Measurements from ENCODE around the gene UGGT2.
"Not testable (repeated sequence)": the region's sequence is repeated elsewhere in the genome, so short reads cannot be mapped to it uniquely, and the experiment has no call there.

UGGT2 gene

GRCh38 chr13:95788100-95788463 is 265.1 kb downstream of the UGGT2 start:
- TF ChIP-seq, protein P1, sequence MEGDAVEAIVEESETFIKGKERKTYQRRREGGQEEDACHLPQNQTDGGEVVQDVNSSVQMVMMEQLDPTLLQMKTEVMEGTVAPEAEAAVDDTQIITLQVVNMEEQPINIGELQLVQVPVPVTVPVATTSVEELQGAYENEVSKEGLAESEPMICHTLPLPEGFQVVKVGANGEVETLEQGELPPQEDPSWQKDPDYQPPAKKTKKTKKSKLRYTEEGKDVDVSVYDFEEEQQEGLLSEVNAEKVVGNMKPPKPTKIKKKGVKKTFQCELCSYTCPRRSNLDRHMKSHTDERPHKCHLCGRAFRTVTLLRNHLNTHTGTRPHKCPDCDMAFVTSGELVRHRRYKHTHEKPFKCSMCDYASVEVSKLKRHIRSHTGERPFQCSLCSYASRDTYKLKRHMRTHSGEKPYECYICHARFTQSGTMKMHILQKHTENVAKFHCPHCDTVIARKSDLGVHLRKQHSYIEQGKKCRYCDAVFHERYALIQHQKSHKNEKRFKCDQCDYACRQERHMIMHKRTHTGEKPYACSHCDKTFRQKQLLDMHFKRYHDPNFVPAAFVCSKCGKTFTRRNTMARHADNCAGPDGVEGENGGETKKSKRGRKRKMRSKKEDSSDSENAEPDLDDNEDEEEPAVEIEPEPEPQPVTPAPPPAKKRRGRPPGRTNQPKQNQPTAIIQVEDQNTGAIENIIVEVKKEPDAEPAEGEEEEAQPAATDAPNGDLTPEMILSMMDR (conservative IDR thresholded peaks at IDR 0.05; ENCODE audit: low read depth, low read length), result no peak
- DNase-seq (ENCODE audit: low read depth), result no peak
- H3K4me3 ChIP-seq (ENCODE audit: low read depth, low read length), result no peak overlapping the region

- peak; percentile 31 for DNase-seq (ENCODE audit: low read depth)
- H3K4me3 ChIP-seq (ENCODE audit: low read depth, low read length), result no peak overlapping the region
- TF ChIP-seq, protein P1 (conservative IDR thresholded peaks at IDR 0.05; ENCODE audit: low read depth, low read length), result no peak
Observed at GRCh38 chr13:95787356-95788099, 265.7 kb downstream of the UGGT2 start.

GRCh38 chr13:95784900-95785290 is 268.3 kb downstream of the UGGT2 start:
- TF ChIP-seq, protein P1 (conservative IDR thresholded peaks at IDR 0.05; ENCODE audit: low read depth, low read length), result no peak
- no peak overlapping the region for H3K4me3 ChIP-seq (ENCODE audit: low read depth, low read length)
- peak; percentile 44 for DNase-seq (ENCODE audit: low read depth)

GRCh38 chr13:95784161-95784899 is 268.9 kb downstream of the UGGT2 start:
- TF ChIP-seq, protein P1 (conservative IDR thresholded peaks at IDR 0.05; ENCODE audit: low read depth, low read length), result no peak
- DNase-seq (ENCODE audit: low read depth), result peak; percentile 62
- no peak overlapping the region for H3K4me3 ChIP-seq (ENCODE audit: low read depth, low read length)

DNA sequence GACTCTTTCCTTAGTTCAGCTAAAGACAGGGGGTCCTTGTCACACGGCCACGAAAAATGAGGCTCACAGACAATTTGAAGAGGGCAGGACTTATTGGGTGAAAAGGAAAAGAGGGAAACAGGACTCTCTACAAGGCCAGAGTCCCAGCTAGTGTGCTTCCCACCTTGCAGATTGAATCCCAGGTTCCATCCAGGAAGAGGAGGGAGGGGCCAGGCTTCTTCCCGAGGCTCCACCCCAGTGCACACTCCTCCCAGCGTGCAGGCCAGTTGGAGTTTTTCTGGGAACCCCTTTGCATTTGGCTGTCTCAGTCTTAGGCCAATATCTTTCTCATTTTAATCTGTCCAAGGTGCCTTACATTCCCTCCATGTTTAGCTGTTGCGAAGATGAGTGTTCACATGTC is 269.5 kb downstream of the UGGT2 start:
- no peak overlapping the region for H3K4me3 ChIP-seq (ENCODE audit: low read depth, low read length)
- no peak for DNase-seq (ENCODE audit: low read depth)
- TF ChIP-seq, protein P1 (conservative IDR thresholded peaks at IDR 0.05; ENCODE audit: low read depth, low read length), result no peak

DNA sequence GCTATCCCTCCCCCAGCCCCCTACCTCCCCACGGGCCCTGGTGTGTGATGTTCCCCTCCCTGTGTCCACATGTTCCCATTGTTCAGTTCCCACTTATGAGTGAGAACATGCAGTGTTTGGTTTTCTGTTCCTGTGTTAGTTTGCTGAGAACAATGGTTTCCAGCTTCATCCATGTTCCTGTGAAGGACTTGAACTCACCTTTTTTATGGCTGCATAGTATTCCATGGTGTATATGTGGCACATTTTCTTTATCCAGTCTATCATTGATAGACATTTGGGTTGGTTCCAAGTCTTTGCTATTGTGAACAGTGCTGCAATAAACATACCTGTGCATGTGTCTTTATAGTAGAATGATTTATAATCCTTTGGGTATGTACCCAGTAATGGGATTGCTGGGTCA is 271.3 kb downstream of the UGGT2 start:
- not testable (repeated sequence) for DNase-seq (ENCODE audit: low read depth); H3K4me3 ChIP-seq (ENCODE audit: low read depth, low read length)

- H3K4me3 ChIP-seq (ENCODE audit: low read depth, low read length), result no peak overlapping the region
- TF ChIP-seq, protein P1 (conservative IDR thresholded peaks at IDR 0.05; ENCODE audit: low read depth, low read length), result no peak
- DNase-seq (ENCODE audit: low read depth), result no peak
Observed at GRCh38 chr13:95781016-95781415, 272.2 kb downstream of the UGGT2 start.

All from choroid plexus epithelial cell (primary cell).